HepG2 (cell line): ENCODE results near the gene KIF22. TPM values are rescaled to one million over a fixed set of nuclear protein-coding genes. Genes with fewer than 3 reads are reported as not detected.

Experiments used
- CEBPG ChIP-seq: IDR thresholded peaks from 2 replicates; pipeline ENCODE4 v1.6.1; 2016
- EEA1 ChIP-seq: sonication (generic); formaldehyde crosslinking; IDR thresholded peaks from 2 replicates; pipeline ENCODE4 v1.5.1; 2020; ENCODE audit warnings: mild to moderate bottlenecking, missing genetic modification reagents, borderline replicate concordance
- FOXO1 ChIP-seq: sonication (generic); formaldehyde crosslinking; IDR thresholded peaks from 2 replicates; pipeline ENCODE4 v1.4.0; 2020; ENCODE audit warnings: missing genetic modification reagents
- HNRNPUL1 ChIP-seq: fragments of 200-400 bp; formaldehyde crosslinking; IDR thresholded peaks from 2 replicates; pipeline ENCODE4 v1.6.1; 2017; ENCODE audit warnings: low read depth, mild to moderate bottlenecking, low read length, moderate library complexity
- HOXA5 ChIP-seq: sonication (generic); formaldehyde crosslinking; IDR thresholded peaks from 2 replicates; pipeline ENCODE4 v1.4.0; 2020; ENCODE audit warnings: missing genetic modification reagents
- MAF1 ChIP-seq: sonication (generic); formaldehyde crosslinking; IDR thresholded peaks from 2 replicates; pipeline ENCODE4 v1.5.0; 2020; ENCODE audit warnings: missing genetic modification reagents, borderline replicate concordance
- MTF1 ChIP-seq: sonication (generic); formaldehyde crosslinking; IDR thresholded peaks from 2 replicates; pipeline ENCODE4 v1.5.0; 2020; ENCODE audit warnings: missing genetic modification reagents
- PAWR ChIP-seq: sonication (generic); formaldehyde crosslinking; IDR thresholded peaks from 2 replicates; pipeline ENCODE4 v1.4.0; 2020; ENCODE audit warnings: missing genetic modification reagents, mild to moderate bottlenecking, borderline replicate concordance
- SALL1 ChIP-seq: sonication (generic); formaldehyde crosslinking; IDR thresholded peaks from 2 replicates; pipeline ENCODE4 v1.8.0; 2022; ENCODE audit warnings: mild to moderate bottlenecking, missing genetic modification reagents
- SMAD1 ChIP-seq: sonication (generic); formaldehyde crosslinking; IDR thresholded peaks from 2 replicates; pipeline ENCODE4 v1.4.0; 2020; ENCODE audit warnings: missing genetic modification reagents, low read depth, mild to moderate bottlenecking, borderline replicate concordance
- SNAPC4 ChIP-seq: sonication (generic); formaldehyde crosslinking; IDR thresholded peaks from 2 replicates; pipeline ENCODE4 v1.4.0; 2020; ENCODE audit warnings: mild to moderate bottlenecking, missing genetic modification reagents
- ZFP37 ChIP-seq: sonication (generic); formaldehyde crosslinking; IDR thresholded peaks from 2 replicates; pipeline ENCODE4 v1.4.0; 2020; ENCODE audit warnings: missing genetic modification reagents, borderline replicate concordance
- ZFYVE20 ChIP-seq: sonication (generic); formaldehyde crosslinking; IDR thresholded peaks from 2 replicates; pipeline ENCODE4 v1.8.0; 2023; ENCODE audit warnings: low read depth, mild to moderate bottlenecking, moderate library complexity, missing genetic modification reagents, borderline replicate concordance
- ZNF24 ChIP-seq: fragments of 450-650 bp; IDR thresholded peaks from 2 replicates; pipeline ENCODE4 v1.6.1; 2017; ENCODE audit warnings: antibody characterized with exemption, mild to moderate bottlenecking
- ZNF280B ChIP-seq: sonication (generic); formaldehyde crosslinking; IDR thresholded peaks from 2 replicates; pipeline ENCODE4 v1.5.0; 2020; ENCODE audit warnings: missing genetic modification reagents, mild to moderate bottlenecking, borderline replicate concordance
- ZNF281 ChIP-seq: sonication (generic); formaldehyde crosslinking; IDR thresholded peaks from 2 replicates; pipeline ENCODE4 v1.4.0; 2020; ENCODE audit warnings: missing genetic modification reagents, borderline replicate concordance
- ZNF3 ChIP-seq: IDR thresholded peaks from 2 replicates; pipeline ENCODE4 v1.7.0; 2017; ENCODE audit warnings: inconsistent platforms
- ZNF547 ChIP-seq: sonication (generic); formaldehyde crosslinking; IDR thresholded peaks from 2 replicates; pipeline ENCODE4 v1.5.1; 2020; ENCODE audit warnings: mild to moderate bottlenecking, missing genetic modification reagents
- ZNF550 ChIP-seq: sonication (generic); formaldehyde crosslinking; IDR thresholded peaks from 2 replicates; pipeline ENCODE4 v1.4.0; 2020; ENCODE audit warnings: mild to moderate bottlenecking, missing genetic modification reagents, borderline replicate concordance
- ZNF777 ChIP-seq: sonication (generic); formaldehyde crosslinking; IDR thresholded peaks from 2 replicates; pipeline ENCODE4 v1.4.0; 2020; ENCODE audit warnings: missing genetic modification reagents
- ZNF883 ChIP-seq: sonication (generic); formaldehyde crosslinking; IDR thresholded peaks from 2 replicates; pipeline ENCODE4 v1.5.1; 2020; ENCODE audit warnings: mild to moderate bottlenecking, missing genetic modification reagents; ENCODE audit errors: not compliant biosample characterization
- polyA plus RNA-seq, 8 experiments: library from polyadenylated mRNA; depleted of rRNA in 3 of 8; stranded (reverse) in 7 of 8; unstranded in 1 of 8; fragments of >200 nt; fragmentation: Illumina TruSeq in 4 of 8; extraction: Trizol in 4 of 8; gene quantifications; 2 replicates each; pipeline versions ENCODE4 v1.2.1 to v1.2.3, GENCODE V29; 2011 to 2016; ENCODE audit warnings: low read depth in 4 of 8, missing spikeins in 1 of 8, mixed read lengths in 1 of 8; ENCODE audit not compliant: insufficient read depth in 1 of 8
- total RNA-seq, 5 experiments: library from RNA; depleted of rRNA; stranded (reverse); fragments of >200 nt; fragmentation: Illumina TruSeq; extraction: Trizol; gene quantifications; 2 replicates each; pipeline ENCODE4 v1.2.3, GENCODE V29; 2016; ENCODE audit warnings: low read depth in 1 of 5

Gene KIF22
- total and polyA plus RNA-seq, 2 of the 13 experiments (the other 11 are each of a cell fraction or from before 2014, with no cell fraction given): 95.8 to 118 TPM

GRCh38 chr16:29811170-29811895 is 20.8 kb downstream of the KIF22 start (continued):
- no peak for TF ChIP-seq EEA1 (CRISPR knock-in tag)
- no peak for TF ChIP-seq HNRNPUL1
- TF ChIP-seq ZNF547 (CRISPR knock-in tag): no peak
- no peak for TF ChIP-seq ZNF280B (CRISPR knock-in tag)
- TF ChIP-seq ZFP37 (CRISPR knock-in tag): 0 out of 2 replicates have a peak, but pooled peaks have one; percentile 32
- TF ChIP-seq ZNF24: no peak
- TF ChIP-seq CEBPG (CRISPR knock-in tag): no peak
- no peak for TF ChIP-seq PAWR (CRISPR knock-in tag)
- TF ChIP-seq ZNF883 (CRISPR knock-in tag): peak; percentile 76
- TF ChIP-seq MAF1 (CRISPR knock-in tag): peak; percentile 57; the same call in 1 of the 2 replicates
- TF ChIP-seq ZNF550 (CRISPR knock-in tag): no peak
- TF ChIP-seq HOXA5 (CRISPR knock-in tag): no peak
- no peak for TF ChIP-seq ZNF3 (CRISPR knock-in tag)
- no peak for TF ChIP-seq MTF1 (CRISPR knock-in tag)
- TF ChIP-seq ZNF777 (CRISPR knock-in tag): peak; percentile 53; the same call in 1 of the 2 replicates
- TF ChIP-seq SNAPC4 (CRISPR knock-in tag): peak; percentile 67; the same call in 1 of the 2 replicates
- peak; percentile 85; the same call in 1 of the 2 replicates for TF ChIP-seq SMAD1 (CRISPR knock-in tag)
- no peak; the same call in 1 of the 2 replicates for TF ChIP-seq ZNF281 (CRISPR knock-in tag)
- TF ChIP-seq SALL1 (CRISPR knock-in tag): peak; percentile 49
- no peak; the same call in 1 of the 2 replicates for TF ChIP-seq FOXO1
- TF ChIP-seq ZFYVE20 (CRISPR knock-in tag): no peak
